Measurements from ENCODE around the gene TSHZ1.

DNA sequence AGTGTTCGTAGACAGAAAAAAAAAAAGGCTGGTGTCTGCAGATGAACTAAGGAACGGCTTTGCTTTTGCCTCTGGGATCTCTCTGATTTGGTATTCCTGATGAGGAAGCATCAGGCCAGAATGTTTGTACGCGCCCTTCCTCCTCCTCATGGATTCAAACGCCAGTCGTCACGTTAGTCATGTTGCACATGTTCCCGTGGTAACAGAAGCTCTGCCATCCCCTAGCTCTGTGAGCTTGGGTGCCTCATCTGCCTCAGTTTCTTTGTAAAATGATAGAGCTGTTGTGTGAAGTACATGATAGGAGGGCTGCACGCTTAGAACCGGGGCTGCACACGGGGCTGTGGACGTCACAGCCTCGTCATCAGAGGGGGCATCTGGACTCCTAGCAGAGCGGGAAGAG lies 47.0 kb downstream of the TSHZ1 start:
- TF ChIP-seq ZNF274 (IDR thresholded peaks at IDR 0.05; ENCODE audit: low read length) (no peak), ZNF274 (tag by site-specific recombination; IDR thresholded peaks at IDR 0.05; ENCODE audit: borderline replicate concordance) (no peak), ZBTB7A (tag by site-specific recombination; IDR thresholded peaks at IDR 0.05; ENCODE audit: low read depth) (no peak), YY1 (tag by site-specific recombination; IDR thresholded peaks at IDR 0.05) (no peak), ZNF571 (tag by site-specific recombination; IDR thresholded peaks at IDR 0.05) (no peak), ZNF302 (tag by site-specific recombination; IDR thresholded peaks at IDR 0.05; ENCODE audit: low read depth) (no peak), ZNF777 (tag by site-specific recombination; IDR thresholded peaks at IDR 0.05; ENCODE audit: borderline replicate concordance) (no peak), SP7 (tag by site-specific recombination; IDR thresholded peaks at IDR 0.05) (no peak), ZIC2 (tag by site-specific recombination; IDR thresholded peaks at IDR 0.05) (no peak)
- TF ChIP-seq, protein P1, sequence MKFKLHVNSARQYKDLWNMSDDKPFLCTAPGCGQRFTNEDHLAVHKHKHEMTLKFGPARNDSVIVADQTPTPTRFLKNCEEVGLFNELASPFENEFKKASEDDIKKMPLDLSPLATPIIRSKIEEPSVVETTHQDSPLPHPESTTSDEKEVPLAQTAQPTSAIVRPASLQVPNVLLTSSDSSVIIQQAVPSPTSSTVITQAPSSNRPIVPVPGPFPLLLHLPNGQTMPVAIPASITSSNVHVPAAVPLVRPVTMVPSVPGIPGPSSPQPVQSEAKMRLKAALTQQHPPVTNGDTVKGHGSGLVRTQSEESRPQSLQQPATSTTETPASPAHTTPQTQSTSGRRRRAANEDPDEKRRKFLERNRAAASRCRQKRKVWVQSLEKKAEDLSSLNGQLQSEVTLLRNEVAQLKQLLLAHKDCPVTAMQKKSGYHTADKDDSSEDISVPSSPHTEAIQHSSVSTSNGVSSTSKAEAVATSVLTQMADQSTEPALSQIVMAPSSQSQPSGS (tag by site-specific recombination; IDR thresholded peaks at IDR 0.05; ENCODE audit: low read depth) = no peak
- TF ChIP-seq, protein P2, sequence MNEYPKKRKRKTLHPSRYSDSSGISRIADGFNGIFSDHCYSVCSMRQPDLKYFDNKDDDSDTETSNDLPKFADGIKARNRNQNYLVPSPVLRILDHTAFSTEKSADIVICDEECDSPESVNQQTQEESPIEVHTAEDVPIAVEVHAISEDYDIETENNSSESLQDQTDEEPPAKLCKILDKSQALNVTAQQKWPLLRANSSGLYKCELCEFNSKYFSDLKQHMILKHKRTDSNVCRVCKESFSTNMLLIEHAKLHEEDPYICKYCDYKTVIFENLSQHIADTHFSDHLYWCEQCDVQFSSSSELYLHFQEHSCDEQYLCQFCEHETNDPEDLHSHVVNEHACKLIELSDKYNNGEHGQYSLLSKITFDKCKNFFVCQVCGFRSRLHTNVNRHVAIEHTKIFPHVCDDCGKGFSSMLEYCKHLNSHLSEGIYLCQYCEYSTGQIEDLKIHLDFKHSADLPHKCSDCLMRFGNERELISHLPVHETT (tag by site-specific recombination; IDR thresholded peaks at IDR 0.05) = no peak
- TF ChIP-seq, protein P3, sequence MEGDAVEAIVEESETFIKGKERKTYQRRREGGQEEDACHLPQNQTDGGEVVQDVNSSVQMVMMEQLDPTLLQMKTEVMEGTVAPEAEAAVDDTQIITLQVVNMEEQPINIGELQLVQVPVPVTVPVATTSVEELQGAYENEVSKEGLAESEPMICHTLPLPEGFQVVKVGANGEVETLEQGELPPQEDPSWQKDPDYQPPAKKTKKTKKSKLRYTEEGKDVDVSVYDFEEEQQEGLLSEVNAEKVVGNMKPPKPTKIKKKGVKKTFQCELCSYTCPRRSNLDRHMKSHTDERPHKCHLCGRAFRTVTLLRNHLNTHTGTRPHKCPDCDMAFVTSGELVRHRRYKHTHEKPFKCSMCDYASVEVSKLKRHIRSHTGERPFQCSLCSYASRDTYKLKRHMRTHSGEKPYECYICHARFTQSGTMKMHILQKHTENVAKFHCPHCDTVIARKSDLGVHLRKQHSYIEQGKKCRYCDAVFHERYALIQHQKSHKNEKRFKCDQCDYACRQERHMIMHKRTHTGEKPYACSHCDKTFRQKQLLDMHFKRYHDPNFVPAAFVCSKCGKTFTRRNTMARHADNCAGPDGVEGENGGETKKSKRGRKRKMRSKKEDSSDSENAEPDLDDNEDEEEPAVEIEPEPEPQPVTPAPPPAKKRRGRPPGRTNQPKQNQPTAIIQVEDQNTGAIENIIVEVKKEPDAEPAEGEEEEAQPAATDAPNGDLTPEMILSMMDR (tag by site-specific recombination; IDR thresholded peaks at IDR 0.05) = no peak
- TF ChIP-seq, protein P4, sequence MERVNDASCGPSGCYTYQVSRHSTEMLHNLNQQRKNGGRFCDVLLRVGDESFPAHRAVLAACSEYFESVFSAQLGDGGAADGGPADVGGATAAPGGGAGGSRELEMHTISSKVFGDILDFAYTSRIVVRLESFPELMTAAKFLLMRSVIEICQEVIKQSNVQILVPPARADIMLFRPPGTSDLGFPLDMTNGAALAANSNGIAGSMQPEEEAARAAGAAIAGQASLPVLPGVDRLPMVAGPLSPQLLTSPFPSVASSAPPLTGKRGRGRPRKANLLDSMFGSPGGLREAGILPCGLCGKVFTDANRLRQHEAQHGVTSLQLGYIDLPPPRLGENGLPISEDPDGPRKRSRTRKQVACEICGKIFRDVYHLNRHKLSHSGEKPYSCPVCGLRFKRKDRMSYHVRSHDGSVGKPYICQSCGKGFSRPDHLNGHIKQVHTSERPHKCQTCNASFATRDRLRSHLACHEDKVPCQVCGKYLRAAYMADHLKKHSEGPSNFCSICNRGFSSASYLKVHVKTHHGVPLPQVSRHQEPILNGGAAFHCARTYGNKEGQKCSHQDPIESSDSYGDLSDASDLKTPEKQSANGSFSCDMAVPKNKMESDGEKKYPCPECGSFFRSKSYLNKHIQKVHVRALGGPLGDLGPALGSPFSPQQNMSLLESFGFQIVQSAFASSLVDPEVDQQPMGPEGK (tag by site-specific recombination; IDR thresholded peaks at IDR 0.05) = no peak

Measured in HEK293 (cell line).